ENCODE results near the gene AMOTL2.

DNA sequence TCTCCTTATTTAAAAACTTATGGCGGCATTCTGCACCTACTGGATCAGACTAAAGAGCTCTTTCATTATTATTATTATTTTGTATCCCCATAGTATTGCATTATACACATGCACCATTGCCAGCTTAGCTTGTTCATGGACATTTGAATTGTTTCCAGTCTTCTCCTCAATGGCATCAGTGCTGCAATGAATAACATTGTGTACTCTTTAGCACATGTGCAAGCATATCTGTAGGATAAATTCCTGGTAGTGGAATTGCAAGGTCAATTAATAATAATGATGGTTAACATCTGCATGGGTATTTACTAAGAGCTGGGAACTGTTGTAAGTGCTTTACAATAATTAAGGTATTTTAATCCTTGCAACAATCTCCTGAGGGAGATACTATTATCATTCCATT, 52.0 kb downstream of the AMOTL2 start:
- TF ChIP-seq, protein P1, sequence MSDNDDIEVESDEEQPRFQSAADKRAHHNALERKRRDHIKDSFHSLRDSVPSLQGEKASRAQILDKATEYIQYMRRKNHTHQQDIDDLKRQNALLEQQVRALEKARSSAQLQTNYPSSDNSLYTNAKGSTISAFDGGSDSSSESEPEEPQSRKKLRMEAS (IDR thresholded peaks at IDR 0.05; ENCODE audit: low read depth): no peak
- TF ChIP-seq, protein P2, sequence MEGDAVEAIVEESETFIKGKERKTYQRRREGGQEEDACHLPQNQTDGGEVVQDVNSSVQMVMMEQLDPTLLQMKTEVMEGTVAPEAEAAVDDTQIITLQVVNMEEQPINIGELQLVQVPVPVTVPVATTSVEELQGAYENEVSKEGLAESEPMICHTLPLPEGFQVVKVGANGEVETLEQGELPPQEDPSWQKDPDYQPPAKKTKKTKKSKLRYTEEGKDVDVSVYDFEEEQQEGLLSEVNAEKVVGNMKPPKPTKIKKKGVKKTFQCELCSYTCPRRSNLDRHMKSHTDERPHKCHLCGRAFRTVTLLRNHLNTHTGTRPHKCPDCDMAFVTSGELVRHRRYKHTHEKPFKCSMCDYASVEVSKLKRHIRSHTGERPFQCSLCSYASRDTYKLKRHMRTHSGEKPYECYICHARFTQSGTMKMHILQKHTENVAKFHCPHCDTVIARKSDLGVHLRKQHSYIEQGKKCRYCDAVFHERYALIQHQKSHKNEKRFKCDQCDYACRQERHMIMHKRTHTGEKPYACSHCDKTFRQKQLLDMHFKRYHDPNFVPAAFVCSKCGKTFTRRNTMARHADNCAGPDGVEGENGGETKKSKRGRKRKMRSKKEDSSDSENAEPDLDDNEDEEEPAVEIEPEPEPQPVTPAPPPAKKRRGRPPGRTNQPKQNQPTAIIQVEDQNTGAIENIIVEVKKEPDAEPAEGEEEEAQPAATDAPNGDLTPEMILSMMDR (IDR thresholded peaks at IDR 0.05): no peak
- TF ChIP-seq EP300 (IDR thresholded peaks at IDR 0.05; ENCODE audit: borderline replicate concordance in 1 of 2, low read depth in 1 of 2, low read length in 1 of 2) (no peak), MEF2A (IDR thresholded peaks at IDR 0.05; ENCODE audit: borderline replicate concordance, low read depth) (no peak), RFX5 (IDR thresholded peaks at IDR 0.05; ENCODE audit: low read length) (no peak), EZH2phosphoT487 (IDR thresholded peaks at IDR 0.05; ENCODE audit: borderline replicate concordance, low read depth) (no peak), FOSL2 (IDR thresholded peaks at IDR 0.05; ENCODE audit: borderline replicate concordance, low read depth) (no peak), RAD21 (IDR thresholded peaks at IDR 0.05; ENCODE audit: low read length) (no peak), POLR2AphosphoS5 (IDR thresholded peaks at IDR 0.05; ENCODE audit: low read depth, low read length) (no peak), NFIC (IDR thresholded peaks at IDR 0.05; ENCODE audit: borderline replicate concordance) (no peak), SIN3A (IDR thresholded peaks at IDR 0.05; ENCODE audit: borderline replicate concordance, low read depth, low read length) (no peak), TEAD4 (IDR thresholded peaks at IDR 0.05; ENCODE audit: borderline replicate concordance, insufficient read depth) (no peak)
- TF ChIP-seq, protein P3, sequence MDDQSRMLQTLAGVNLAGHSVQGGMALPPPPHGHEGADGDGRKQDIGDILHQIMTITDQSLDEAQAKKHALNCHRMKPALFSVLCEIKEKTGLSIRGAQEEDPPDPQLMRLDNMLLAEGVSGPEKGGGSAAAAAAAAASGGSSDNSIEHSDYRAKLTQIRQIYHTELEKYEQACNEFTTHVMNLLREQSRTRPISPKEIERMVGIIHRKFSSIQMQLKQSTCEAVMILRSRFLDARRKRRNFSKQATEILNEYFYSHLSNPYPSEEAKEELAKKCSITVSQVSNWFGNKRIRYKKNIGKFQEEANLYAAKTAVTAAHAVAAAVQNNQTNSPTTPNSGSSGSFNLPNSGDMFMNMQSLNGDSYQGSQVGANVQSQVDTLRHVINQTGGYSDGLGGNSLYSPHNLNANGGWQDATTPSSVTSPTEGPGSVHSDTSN (IDR thresholded peaks at IDR 0.05): no peak
- TF ChIP-seq, protein P4, sequence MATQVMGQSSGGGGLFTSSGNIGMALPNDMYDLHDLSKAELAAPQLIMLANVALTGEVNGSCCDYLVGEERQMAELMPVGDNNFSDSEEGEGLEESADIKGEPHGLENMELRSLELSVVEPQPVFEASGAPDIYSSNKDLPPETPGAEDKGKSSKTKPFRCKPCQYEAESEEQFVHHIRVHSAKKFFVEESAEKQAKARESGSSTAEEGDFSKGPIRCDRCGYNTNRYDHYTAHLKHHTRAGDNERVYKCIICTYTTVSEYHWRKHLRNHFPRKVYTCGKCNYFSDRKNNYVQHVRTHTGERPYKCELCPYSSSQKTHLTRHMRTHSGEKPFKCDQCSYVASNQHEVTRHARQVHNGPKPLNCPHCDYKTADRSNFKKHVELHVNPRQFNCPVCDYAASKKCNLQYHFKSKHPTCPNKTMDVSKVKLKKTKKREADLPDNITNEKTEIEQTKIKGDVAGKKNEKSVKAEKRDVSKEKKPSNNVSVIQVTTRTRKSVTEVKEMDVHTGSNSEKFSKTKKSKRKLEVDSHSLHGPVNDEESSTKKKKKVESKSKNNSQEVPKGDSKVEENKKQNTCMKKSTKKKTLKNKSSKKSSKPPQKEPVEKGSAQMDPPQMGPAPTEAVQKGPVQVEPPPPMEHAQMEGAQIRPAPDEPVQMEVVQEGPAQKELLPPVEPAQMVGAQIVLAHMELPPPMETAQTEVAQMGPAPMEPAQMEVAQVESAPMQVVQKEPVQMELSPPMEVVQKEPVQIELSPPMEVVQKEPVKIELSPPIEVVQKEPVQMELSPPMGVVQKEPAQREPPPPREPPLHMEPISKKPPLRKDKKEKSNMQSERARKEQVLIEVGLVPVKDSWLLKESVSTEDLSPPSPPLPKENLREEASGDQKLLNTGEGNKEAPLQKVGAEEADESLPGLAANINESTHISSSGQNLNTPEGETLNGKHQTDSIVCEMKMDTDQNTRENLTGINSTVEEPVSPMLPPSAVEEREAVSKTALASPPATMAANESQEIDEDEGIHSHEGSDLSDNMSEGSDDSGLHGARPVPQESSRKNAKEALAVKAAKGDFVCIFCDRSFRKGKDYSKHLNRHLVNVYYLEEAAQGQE (IDR thresholded peaks at IDR 0.05; ENCODE audit: low read depth, low read length): no peak

Data from SK-N-SH (cell line).